Measurements from ENCODE around the gene OTUD3.

OTUD3 gene

DNA sequence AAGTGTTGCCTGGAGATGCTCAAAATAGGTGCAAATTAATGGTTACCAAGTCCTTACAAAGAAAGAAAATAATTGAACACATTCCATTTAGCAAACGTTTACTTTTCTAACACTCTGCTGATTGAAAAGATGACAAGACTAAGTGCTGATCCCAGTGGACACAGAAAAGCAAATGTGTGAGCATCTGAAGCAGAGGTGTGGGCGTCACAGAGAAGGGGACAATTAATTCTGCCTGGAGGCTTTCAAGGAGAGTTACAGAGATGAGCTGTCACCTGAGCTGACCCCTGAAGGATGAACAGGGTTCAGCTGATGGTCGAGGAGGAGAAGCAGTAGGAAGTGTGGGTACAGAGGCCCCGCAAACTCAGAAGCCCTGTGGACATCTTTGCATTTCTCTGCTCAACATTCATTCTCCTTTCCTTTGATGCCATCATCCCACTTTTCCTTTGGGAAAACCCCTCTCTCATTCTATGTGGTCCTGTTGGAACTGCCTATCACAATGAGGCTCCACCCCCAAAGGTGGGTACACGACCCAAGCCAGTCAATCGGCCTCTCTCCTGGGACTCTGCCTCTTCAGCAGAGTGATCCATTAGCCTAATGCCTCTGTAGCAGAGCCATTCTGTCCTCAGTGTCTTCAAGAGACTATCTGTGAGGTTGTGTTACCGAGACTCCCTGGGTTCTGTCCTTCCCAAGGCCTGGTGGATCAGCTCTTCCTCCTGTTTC is 58.5 kb downstream of the OTUD3 start:
- DNase-seq (ENCODE audit: low read depth): no peak

DNA sequence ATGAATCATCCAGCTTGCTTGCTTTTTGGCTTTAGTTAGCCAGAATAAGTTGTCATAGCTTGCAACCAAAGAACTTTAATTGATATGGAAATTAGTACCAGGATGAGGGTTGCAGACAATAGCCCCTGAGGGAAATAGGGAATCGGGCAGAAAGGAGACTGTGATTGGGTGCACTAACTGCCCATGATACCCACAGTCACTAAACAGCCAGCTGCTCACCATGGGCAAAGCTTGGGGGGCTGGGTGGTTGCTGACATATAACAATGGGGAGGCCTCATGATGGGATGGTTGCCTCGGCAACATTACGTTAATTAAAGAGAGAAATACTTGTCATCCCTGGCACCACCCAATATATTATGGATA is 59.0 kb downstream of the OTUD3 start:
- TF ChIP-seq, protein P1, sequence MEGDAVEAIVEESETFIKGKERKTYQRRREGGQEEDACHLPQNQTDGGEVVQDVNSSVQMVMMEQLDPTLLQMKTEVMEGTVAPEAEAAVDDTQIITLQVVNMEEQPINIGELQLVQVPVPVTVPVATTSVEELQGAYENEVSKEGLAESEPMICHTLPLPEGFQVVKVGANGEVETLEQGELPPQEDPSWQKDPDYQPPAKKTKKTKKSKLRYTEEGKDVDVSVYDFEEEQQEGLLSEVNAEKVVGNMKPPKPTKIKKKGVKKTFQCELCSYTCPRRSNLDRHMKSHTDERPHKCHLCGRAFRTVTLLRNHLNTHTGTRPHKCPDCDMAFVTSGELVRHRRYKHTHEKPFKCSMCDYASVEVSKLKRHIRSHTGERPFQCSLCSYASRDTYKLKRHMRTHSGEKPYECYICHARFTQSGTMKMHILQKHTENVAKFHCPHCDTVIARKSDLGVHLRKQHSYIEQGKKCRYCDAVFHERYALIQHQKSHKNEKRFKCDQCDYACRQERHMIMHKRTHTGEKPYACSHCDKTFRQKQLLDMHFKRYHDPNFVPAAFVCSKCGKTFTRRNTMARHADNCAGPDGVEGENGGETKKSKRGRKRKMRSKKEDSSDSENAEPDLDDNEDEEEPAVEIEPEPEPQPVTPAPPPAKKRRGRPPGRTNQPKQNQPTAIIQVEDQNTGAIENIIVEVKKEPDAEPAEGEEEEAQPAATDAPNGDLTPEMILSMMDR (conservative IDR thresholded peaks at IDR 0.05; ENCODE audit: low read depth, low read length): no peak
- H3K4me3 ChIP-seq (ENCODE audit: low read depth, low read length): no peak overlapping the region
- DNase-seq (ENCODE audit: low read depth): no peak

More for the DNA sequence above, 58.5 kb downstream of the OTUD3 start:
- TF ChIP-seq, protein P1 (conservative IDR thresholded peaks at IDR 0.05; ENCODE audit: low read depth, low read length): no peak
- no peak overlapping the region for H3K4me3 ChIP-seq (ENCODE audit: low read depth, low read length)

DNA sequence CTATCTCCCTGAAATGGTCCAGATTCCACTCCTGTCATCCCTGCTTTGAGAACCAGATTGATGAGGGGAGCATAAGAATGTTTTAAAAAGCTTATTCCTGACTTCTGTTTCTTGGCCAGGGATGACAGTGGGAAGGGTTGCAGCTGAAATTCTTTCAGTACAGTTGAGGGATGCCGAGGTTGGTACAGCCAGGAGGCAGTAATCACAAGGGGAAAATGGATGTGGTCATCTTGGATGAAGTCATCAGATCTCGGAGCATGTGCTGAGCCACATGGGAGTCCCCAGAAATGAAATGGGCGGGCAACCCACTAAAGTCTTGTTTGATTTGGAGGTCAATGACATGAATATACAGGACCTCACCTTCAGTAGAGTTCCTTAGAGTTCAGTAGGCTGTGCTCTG is 59.9 kb downstream of the OTUD3 start:
- H3K4me3 ChIP-seq (ENCODE audit: low read depth, low read length): no peak overlapping the region
- peak; percentile 6 for DNase-seq (ENCODE audit: low read depth)
- TF ChIP-seq, protein P1 (conservative IDR thresholded peaks at IDR 0.05; ENCODE audit: low read depth, low read length): no peak

DNA sequence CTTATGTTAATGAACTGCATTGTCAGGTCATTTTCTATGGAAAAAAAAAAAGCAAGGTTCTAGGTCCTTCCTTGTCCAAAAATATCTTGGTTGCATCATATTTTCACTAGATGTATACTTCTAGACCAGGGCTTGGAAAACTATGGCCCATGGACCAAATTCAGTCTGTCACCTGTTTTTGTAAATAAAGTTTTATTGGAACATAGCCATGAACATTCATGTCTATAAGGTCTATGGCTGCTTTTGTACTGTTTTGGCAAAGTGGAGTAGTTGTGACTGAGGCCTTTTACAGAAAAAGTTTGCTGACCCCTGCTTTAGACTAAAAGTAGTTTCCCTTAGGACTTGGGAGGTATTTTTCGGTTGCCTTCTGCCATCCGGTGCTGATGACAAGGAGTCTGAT is 60.5 kb downstream of the OTUD3 start:
- no peak for DNase-seq (ENCODE audit: low read depth)
- H3K4me3 ChIP-seq (ENCODE audit: low read depth, low read length): no peak overlapping the region
- TF ChIP-seq, protein P1 (conservative IDR thresholded peaks at IDR 0.05; ENCODE audit: low read depth, low read length): no peak

DNA sequence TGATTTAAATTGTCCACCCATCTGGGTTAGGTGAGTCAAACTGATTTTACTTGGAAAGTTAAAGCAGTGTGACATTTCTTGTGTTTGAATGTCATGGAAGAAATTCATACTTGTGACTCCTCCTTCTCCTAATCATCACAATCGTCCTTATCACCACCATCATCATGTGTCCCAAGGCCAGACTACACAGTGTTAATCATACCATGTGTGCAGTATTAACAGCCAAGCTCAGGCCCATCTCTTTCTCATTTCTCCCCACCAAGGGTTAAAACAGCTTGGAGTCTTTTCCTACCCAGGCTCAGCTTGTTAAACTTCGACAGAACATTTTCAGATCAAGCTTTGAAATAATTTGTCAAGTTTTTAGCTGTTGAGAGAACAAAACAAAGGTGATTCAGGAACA is 63.7 kb downstream of the OTUD3 start:
- no peak for DNase-seq (ENCODE audit: low read depth)
- TF ChIP-seq, protein P1 (conservative IDR thresholded peaks at IDR 0.05; ENCODE audit: low read depth, low read length): no peak
- H3K4me3 ChIP-seq (ENCODE audit: low read depth, low read length): no peak overlapping the region

DNA sequence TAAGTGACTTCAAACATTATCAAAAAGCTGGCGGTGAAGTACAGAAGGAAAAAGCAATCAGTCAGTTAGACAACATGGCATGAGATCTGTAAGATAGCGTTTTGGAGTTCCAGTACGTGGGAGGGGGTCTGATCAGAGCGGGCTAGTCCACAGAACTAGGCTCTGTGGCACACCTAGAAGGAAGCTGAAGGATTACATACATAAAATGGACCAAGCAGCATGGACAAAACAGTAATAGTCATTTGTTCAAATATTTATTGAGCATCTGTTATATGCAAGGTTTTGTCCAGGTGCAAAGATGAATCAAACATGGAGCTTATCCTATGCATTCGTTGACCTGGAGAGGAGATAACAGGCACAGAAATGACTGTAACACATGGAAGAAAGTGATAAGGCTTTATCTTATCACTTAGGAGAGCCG is 64.1 kb downstream of the OTUD3 start:
- DNase-seq (ENCODE audit: low read depth): no peak
- TF ChIP-seq, protein P1 (conservative IDR thresholded peaks at IDR 0.05; ENCODE audit: low read depth, low read length): no peak
- H3K4me3 ChIP-seq (ENCODE audit: low read depth, low read length): no peak overlapping the region

DNA sequence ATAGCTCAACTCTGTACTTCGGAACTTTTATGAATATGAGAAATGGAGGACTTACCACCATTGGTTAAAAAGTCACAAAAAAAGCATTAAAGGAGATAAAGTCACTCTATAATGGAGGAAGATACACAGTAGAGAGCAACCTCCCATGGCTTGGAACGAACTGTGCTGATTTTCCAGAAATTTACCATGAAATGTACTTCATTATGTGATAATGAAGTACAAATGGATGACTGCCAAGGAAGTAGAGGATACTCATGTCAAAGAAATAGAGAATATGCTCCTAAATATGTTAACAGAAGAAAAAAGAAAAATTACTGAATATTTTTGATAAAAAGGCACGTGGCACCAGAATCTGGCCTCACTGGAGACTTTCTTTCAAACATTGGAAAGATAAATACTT is 64.8 kb downstream of the OTUD3 start:
- no peak overlapping the region for H3K4me3 ChIP-seq (ENCODE audit: low read depth, low read length)
- TF ChIP-seq, protein P1 (conservative IDR thresholded peaks at IDR 0.05; ENCODE audit: low read depth, low read length): no peak
- no peak for DNase-seq (ENCODE audit: low read depth)

All from choroid plexus epithelial cell (primary cell).